Spleen (tissue), 11 donors: Measurements from ENCODE around the gene MRPL36. TPM values are rescaled to one million over a fixed set of nuclear protein-coding genes. Genes with fewer than 3 reads are reported as not detected.
A peak's percentile ranks its signal among the peaks of the same experiment; 100 is the strongest.

Experiments
- DNase-seq: peaks from one replicate; pipeline ENCODE4 v3.0.0-alpha.2; 2020
- H3K27ac ChIP-seq, 8 donors: fragments of 200-600 bp; sonication (generic) in 7 of 8; 1 replicate in 4 of 8; 2 replicates in 4 of 8; pipeline versions ENCODE4 v1.5.0 to v1.8.0; 2016 to 2021; ENCODE audit warnings: inconsistent platforms in 4 of 8, mild to moderate bottlenecking in 4 of 8, moderate library complexity in 1 of 8
- H3K27me3 ChIP-seq, 7 donors: fragments of 200-600 bp; sonication (generic) in 6 of 7; replicated peaks in 1 of 7; 1 replicate in 4 of 7; 2 replicates in 3 of 7; pipeline versions ENCODE4 v1.5.0 to v1.8.0; 2016 to 2021; ENCODE audit warnings: inconsistent platforms in 3 of 7, mild to moderate bottlenecking in 1 of 7
- H3K36me3 ChIP-seq, 6 donors: fragments of 200-600 bp; sonication (generic) in 5 of 6; 1 replicate in 4 of 6; 2 replicates in 2 of 6; pipeline versions ENCODE4 v1.5.0 to v1.8.0; 2016 to 2021; ENCODE audit warnings: inconsistent platforms in 2 of 6
- H3K4me1 ChIP-seq, 6 donors: fragments of 200-600 bp; sonication (generic) in 5 of 6; 1 replicate in 3 of 6; 2 replicates in 3 of 6; pipeline versions ENCODE4 v1.5.0 to v1.8.0; 2016 to 2021; ENCODE audit warnings: inconsistent platforms in 3 of 6
- H3K4me3 ChIP-seq, 8 donors: fragments of 200-600 bp; sonication (generic) in 7 of 8; 1 replicate in 4 of 8; 2 replicates in 4 of 8; pipeline versions ENCODE4 v1.5.0 to v1.8.0; 2016 to 2021; ENCODE audit warnings: inconsistent platforms in 4 of 8, mild to moderate bottlenecking in 4 of 8, moderate library complexity in 2 of 8
- H3K9me3 ChIP-seq, 8 donors: fragments of 200-600 bp; sonication (generic) in 7 of 8; 1 replicate in 4 of 8; 2 replicates in 4 of 8; pipeline versions ENCODE4 v1.5.0 to v1.8.0; 2016 to 2021; ENCODE audit warnings: inconsistent platforms in 4 of 8
- CTCF ChIP-seq, 11 experiments: fragments of 200-600 bp in 7 of 11; fragments of 450-650 bp in 4 of 11; sonication (generic) in 4 of 11; IDR thresholded peaks in 8 of 11; conservative IDR thresholded peaks in 3 of 11; 1 replicate in 7 of 11; 2 replicates in 4 of 11; pipeline versions ENCODE4 v1.4.0 to v1.8.0; 2016 to 2021; ENCODE audit warnings: antibody characterized with exemption in 11 of 11, inconsistent platforms in 4 of 11, mild to moderate bottlenecking in 1 of 11
- POLR2A ChIP-seq, 3 donors: fragments of 450-650 bp; IDR thresholded peaks; one replicate each; pipeline ENCODE4 v1.5.1; 2017; ENCODE audit warnings: antibody characterized with exemption in 3 of 3, mild to moderate bottlenecking in 1 of 3
- POLR2AphosphoS5 ChIP-seq, 3 donors: sonication (generic); formaldehyde crosslinking; IDR thresholded peaks; one replicate each; pipeline ENCODE4 v1.5.1; 2017; ENCODE audit warnings: antibody characterized with exemption in 3 of 3
- WGBS, 5 donors: extraction: QIAGEN DNeasy Blood & Tissue Kit in 3 of 5; methylation state at CpG; one replicate each; pipeline versions ENCODE4 v1.1.5 to v1.1.7; 2013 to 2018; 5-methylcytosine and 5-hydroxymethylcytosine counted together
- intact Hi-C: fragments of 100-400 bp; cut with DNase I; formaldehyde crosslinking; loops from one replicate; pipeline ENCODE4 v1.15.0; 2023; ENCODE audit warnings: low total_unique reads
- polyA plus RNA-seq, 3 donors: library from polyadenylated mRNA; stranded (reverse); fragments of 200-250 nt; gene quantifications; one replicate each; pipeline ENCODE4 v1.2.1, GENCODE V29; 2013
- total RNA-seq, 7 donors: library from RNA; depleted of rRNA in 3 of 7; stranded (reverse); fragments of >200 nt in 3 of 7; fragmentation: NEBNext Ultra II Directional in 4 of 7; extraction: Animal tissue kit (Norgen Biotek cat#: 25700) in 4 of 7; gene quantifications; one replicate each; pipeline versions ENCODE4 v1.1.0 to v1.2.1, GENCODE V29; 2016 to 2021
- donor health status: healthy with polysubstance abuse.
- donor health status: DM: no; HTN: no; CAD: no; lungs with moderate emphysema.
- donor health status: DM: no; HTN: no; CAD: no.
- donor health status: Bipolar disorder and iron deficiency.
- donor health status: healthy.
- donor health status: DM: no; HTN: no; CAD: no.
- donor health status: DM: yes; HTN: yes; CAD: no.

MRPL36 gene
- total and polyA plus RNA-seq, 10 donors = 20.3 to 77.3 (median 35.9) TPM

DNA sequence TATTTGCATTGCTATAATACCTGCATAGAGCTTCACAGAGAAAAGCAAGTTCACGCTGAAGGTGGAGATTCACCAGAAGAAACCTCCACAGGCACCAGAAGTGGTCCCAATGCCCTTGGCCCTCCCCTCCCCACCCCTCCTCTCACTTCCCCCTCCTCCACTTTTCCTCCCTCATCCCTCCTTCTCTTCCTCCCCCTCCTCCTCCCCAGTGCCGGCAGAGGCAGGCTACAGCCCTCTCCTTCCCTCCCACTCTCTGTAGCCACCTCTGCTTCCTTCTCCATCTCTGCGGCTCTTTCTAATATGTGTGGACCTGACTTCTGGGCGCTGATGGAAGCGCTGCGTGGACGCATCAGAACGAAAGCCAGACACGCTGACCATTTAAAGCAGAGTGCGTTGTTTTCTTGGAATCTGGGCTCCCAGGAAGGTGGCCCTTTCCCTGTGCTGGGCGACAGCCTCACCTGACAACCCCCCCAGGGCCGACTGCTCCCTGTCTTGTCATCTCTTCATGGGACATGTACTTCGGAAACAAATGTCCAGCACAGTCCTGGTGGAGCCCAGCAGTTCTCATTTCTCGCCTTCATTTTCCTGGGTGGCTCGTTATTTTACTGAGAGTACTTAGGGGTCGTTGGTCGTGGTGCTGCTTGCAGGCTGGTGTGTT lies 31.1 kb upstream of the MRPL36 start:
- H3K27ac ChIP-seq = no peak overlapping the region
- H3K4me1 ChIP-seq = no peaks in the 10 kb centered on the region
- no peak overlapping the region for H3K4me3 ChIP-seq
- intact Hi-C loops = no loop called here
- TF ChIP-seq POLR2AphosphoS5 (IDR thresholded peaks at IDR 0.05) = no peak
- peak; percentile 50 for DNase-seq
- WGBS, 5 donors = 77 to 87% (median 81%) methylated on average over 16 to 17 of the region's 17 CpGs
- peaks cover 0 to 18% (median 3%) of the 10 kb centered on the region in 6 donors for H3K36me3 ChIP-seq
- peaks cover 0 to 38% (median 3%) of the 10 kb centered on the region in 7 donors for H3K27me3 ChIP-seq
- H3K9me3 ChIP-seq = no peaks in the 10 kb centered on the region

DNA sequence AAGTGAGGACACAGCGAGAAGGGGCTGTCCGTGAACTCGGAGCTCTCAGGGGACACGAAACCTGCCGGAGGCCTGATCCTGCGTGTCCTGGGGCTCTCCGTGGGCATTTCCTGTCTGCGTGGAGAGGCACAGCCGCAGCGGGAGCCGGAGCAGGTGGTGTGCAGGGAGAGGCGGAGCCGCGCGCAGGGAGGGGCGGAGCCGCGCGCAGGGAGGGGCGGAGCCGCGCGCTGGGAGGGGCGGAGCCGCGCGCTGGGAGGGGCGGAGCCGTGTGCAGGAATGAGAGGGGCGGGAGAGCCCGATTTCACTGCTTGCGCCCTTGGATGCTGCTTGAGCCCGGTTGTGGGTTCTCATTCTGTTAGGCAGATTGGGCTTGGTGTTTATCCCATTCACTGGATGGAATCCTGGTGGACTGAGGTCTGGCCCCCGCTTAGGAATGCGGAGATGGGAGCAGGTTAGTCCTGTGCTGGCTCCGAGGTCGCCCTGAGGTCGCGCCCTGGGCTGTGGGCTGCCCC lies 28.3 kb upstream of the MRPL36 start:
- H3K36me3 ChIP-seq = peaks cover 0 to 45% (median 16%) of the 10 kb centered on the region in 6 donors
- no peaks in the 10 kb centered on the region for H3K9me3 ChIP-seq
- H3K4me3 ChIP-seq = no peak overlapping the region
- TF ChIP-seq POLR2A (IDR thresholded peaks at IDR 0.05) (no peak), CTCF (IDR thresholded peaks at IDR 0.05 in 8 of 11, conservative IDR thresholded peaks at IDR 0.05 in 3 of 11) (no peak), POLR2AphosphoS5 (IDR thresholded peaks at IDR 0.05) (peak in 2 of 3 donors; percentile 33 to 45)
- 28 to 63% (median 60%) methylated on average over 20 to 39 of the region's 39 CpGs for WGBS, 5 donors
- H3K27me3 ChIP-seq = peaks cover 0 to 13% (median 0%) of the 10 kb centered on the region in 7 donors
- peak; percentile 71 for DNase-seq
- no peaks in the 10 kb centered on the region for H3K4me1 ChIP-seq
- intact Hi-C loops = no loop called here
- no peak overlapping the region for H3K27ac ChIP-seq

DNA sequence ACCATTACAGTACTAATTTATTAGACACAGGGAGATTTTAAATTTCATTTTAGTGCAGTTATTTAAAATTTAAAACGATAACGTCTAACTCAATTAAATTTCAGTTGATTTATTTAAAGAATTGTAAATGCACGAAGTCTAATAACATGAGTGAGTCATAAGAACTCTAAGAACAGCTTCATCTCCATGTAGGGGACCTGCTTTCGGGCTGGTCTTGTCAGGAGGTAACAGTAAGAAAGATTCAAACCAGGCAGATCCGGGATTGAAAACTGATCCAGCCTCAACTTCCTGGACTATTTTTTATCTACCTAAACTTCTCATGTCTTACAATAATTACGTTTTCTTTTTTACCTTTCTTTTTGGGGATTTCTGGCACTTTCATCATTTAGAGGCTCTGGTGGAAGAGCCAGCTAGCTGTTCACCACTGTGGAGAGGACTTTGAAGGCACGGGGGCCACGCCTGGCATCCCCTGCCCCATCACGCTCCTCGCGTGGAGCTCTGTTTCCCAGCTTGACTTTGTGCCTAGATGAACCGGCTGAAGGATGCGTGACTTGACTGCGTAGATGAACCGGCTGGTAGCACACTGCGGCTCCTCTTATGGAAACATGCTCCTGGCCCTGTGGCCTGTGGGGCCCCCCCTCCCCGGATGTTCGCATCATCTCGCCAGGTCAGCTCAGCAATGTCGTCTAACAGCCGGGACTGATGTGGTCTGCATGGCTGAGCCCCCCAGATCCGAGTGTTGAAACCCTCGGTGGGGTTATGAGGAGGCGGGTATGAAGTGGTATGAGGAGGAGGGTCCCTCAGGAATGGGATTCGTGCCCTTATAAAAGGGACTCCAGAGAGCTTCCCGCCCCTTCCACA lies 27.6 kb upstream of the MRPL36 start:
- H3K4me1 ChIP-seq = no peaks in the 10 kb centered on the region
- H3K36me3 ChIP-seq = peaks cover 0 to 52% (median 19%) of the 10 kb centered on the region in 6 donors
- 89 to 92% (median 91%) methylated on average over 26 of the region's 26 CpGs for WGBS, 5 donors
- H3K4me3 ChIP-seq = no peak overlapping the region
- no peaks in the 10 kb centered on the region for H3K9me3 ChIP-seq
- DNase-seq = peak; percentile 56
- intact Hi-C loops = no loop called here
- H3K27ac ChIP-seq = no peak overlapping the region
- H3K27me3 ChIP-seq = peaks cover 0 to 7% (median 0%) of the 10 kb centered on the region in 7 donors
- TF ChIP-seq POLR2AphosphoS5 (IDR thresholded peaks at IDR 0.05) (no peak), POLR2A (IDR thresholded peaks at IDR 0.05) (no peak), CTCF (IDR thresholded peaks at IDR 0.05 in 8 of 11, conservative IDR thresholded peaks at IDR 0.05 in 3 of 11) (no peak)

DNA sequence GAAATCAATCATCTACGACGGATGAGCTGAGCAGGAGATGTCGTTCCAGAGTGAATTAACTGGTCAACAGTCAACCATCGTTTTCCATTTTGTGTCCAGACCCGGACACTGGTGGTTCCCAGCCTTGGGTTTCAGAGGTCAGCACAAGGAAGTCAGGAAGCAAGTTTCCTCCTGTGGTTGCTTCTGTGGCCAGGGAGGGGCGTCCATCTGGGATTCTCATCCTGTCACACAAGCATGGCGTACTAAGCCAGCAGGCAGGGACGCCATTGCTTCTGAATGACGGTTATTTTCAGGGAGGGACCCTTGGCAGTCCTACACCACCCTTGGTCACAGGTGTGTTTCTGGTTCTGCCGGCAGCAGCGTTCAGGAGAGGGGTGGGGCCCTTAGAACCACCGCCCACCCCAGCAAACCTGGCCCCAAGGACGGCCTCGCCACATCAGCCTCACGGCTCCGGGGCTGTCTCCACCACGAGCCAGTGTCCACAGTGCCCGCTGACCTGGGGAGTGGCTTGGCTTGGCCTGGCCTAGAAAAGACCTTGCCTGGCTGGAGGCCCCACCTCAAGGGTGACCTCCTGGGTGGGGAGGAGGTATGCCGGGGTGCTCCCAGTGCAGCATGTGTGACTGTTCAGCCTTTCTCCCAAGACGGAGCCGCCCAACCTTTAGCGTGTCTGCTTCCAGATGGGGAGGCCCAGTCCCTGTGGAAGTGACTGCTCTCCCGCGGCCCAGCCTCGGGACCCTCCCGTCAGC lies 26.8 kb upstream of the MRPL36 start:
- Histone ChIP-seq H3K27ac (no peak overlapping the region), H3K9me3 (no peaks in the 10 kb centered on the region), H3K4me1 (no peaks in the 10 kb centered on the region), H3K36me3 (peaks cover 0 to 61% (median 24%) of the 10 kb centered on the region in 6 donors), H3K27me3 (peaks cover 0 to under 1% (median 0%) of the 10 kb centered on the region in 7 donors), H3K4me3 (no peak overlapping the region)
- DNase-seq = peak; percentile 69
- 87 to 92% (median 89%) methylated on average over 21 to 26 of the region's 26 CpGs for WGBS, 5 donors
- TF ChIP-seq CTCF (IDR thresholded peaks at IDR 0.05 in 8 of 11, conservative IDR thresholded peaks at IDR 0.05 in 3 of 11) (no peak), POLR2AphosphoS5 (IDR thresholded peaks at IDR 0.05) (peak in 1 of 3 donors; percentile 32), POLR2A (IDR thresholded peaks at IDR 0.05) (no peak)
- intact Hi-C loops = no loop called here
